Measurements from ENCODE around the gene MUS81. TPM values are rescaled to one million over a fixed set of nuclear protein-coding genes. Genes with fewer than 3 reads are reported as not detected.
A peak's percentile ranks its signal among the peaks of the same experiment; 100 is the strongest.

MUS81 gene
- total RNA-seq, 5 donors from 2014 or later (not counting 1 experiment from before 2014, with no cell fraction given) = 55.5 to 118 (median 95.6) TPM

- ChIA-PET CTCF (interaction anchor here in 1 of 2 donors (0.7 kb wide), 1 partner anchor 35 kb away, joined by 3 read pairs; no protein-coding TSS in a partner anchor), POLR2A (no interaction called here)
- Mint-ChIP-seq H3K4me1 (peaks cover 12 to 26% (median 18%) of the 10 kb centered on the region in 3 donors), H3K36me3 (peaks cover 15% of the 10 kb centered on the region), H3K27me3 (no peaks in the 10 kb centered on the region), H3K27ac (no peak overlapping the region), H3K9me3 (no peaks in the 10 kb centered on the region), H3K4me3 (no peak overlapping the region)
- peaks cover 22 to 55% of the 10 kb centered on the region in 2 donors for H3K36me3 ChIP-seq (ENCODE audit: control insufficient read depth in 2 of 2, extremely low read depth in 1 of 2, insufficient read depth in 1 of 2, low read length in 1 of 2)
- peaks cover 0 to 35% of the 10 kb centered on the region in 2 experiments for H3K4me1 ChIP-seq (ENCODE audit: control insufficient read depth in 1 of 2, extremely low read depth in 1 of 2, insufficient read depth in 2 of 2, low read length in 2 of 2)
- ATAC-seq (replicated peaks in 1 of 4) = no peak
- no peaks in the 10 kb centered on the region for H3K9me3 ChIP-seq
- no peak overlapping the region for H3K27ac ChIP-seq (ENCODE audit: low read length)
- DNase-seq = no peak
- H3K27me3 ChIP-seq (replicated peaks in 1 of 2; ENCODE audit: control insufficient read depth in 2 of 2, extremely low read depth in 1 of 2, insufficient read depth in 2 of 2, low read length in 1 of 2) = no peaks in the 10 kb centered on the region
- WGBS (ENCODE audit: insufficient coverage) = 96% methylated on average over 16 of the region's 21 CpGs
- H3K4me3 ChIP-seq (ENCODE audit: control insufficient read depth in 1 of 2, extremely low read depth in 1 of 2, low read length in 1 of 2) = no peak overlapping the region
Observed at GRCh38 chr11:65866509-65867283, 6.5 kb downstream of the MUS81 start.

- Histone ChIP-seq H3K27ac (ENCODE audit: low read length) (no peak overlapping the region), H3K9me3 (no peaks in the 10 kb centered on the region), H3K4me1 (ENCODE audit: control insufficient read depth in 1 of 2, extremely low read depth in 1 of 2, insufficient read depth in 2 of 2, low read length in 2 of 2) (peaks cover 0 to 33% of the 10 kb centered on the region in 2 experiments), H3K36me3 (ENCODE audit: control insufficient read depth in 2 of 2, extremely low read depth in 1 of 2, insufficient read depth in 1 of 2, low read length in 1 of 2) (peaks cover 22 to 49% of the 10 kb centered on the region in 2 donors), H3K27me3 (replicated peaks in 1 of 2; ENCODE audit: control insufficient read depth in 2 of 2, extremely low read depth in 1 of 2, insufficient read depth in 2 of 2, low read length in 1 of 2) (peaks cover 0 to 4% of the 10 kb centered on the region in 2 experiments), H3K4me3 (ENCODE audit: control insufficient read depth in 1 of 2, extremely low read depth in 1 of 2, low read length in 1 of 2) (no peak overlapping the region)
- Mint-ChIP-seq H3K36me3 (peaks cover 14% of the 10 kb centered on the region), H3K9me3 (no peaks in the 10 kb centered on the region), H3K4me3 (no peak overlapping the region), H3K27ac (no peak overlapping the region), H3K27me3 (no peaks in the 10 kb centered on the region), H3K4me1 (peaks cover 11 to 26% (median 15%) of the 10 kb centered on the region in 3 donors)
- peak in 1 of 4 experiments; percentile 46 for ATAC-seq (replicated peaks in 1 of 4)
- ChIA-PET CTCF (interaction anchor here in 1 of 2 donors (0.7 to 1.1 kb wide), 2 partner anchors 24 to 34 kb away, joined by 3 read pairs; no protein-coding TSS in a partner anchor), POLR2A (no interaction called here)
- no peak for DNase-seq
- 77% methylated on average over 14 of the region's 29 CpGs for WGBS (ENCODE audit: insufficient coverage)
Observed at GRCh38 chr11:65867284-65868071, 7.2 kb downstream of the MUS81 start.

GRCh38 chr11:65868076-65868667 is 7.9 kb downstream of the MUS81 start:
- WGBS (ENCODE audit: insufficient coverage) = 91% methylated on average over 15 of the region's 19 CpGs

GRCh38 chr11:65868907-65869306 is 8.7 kb downstream of the MUS81 start:
- CTCF ChIA-PET = interaction anchor here (1.0 to 1.8 kb wide), 3 partner anchors 9 to 10 kb away, joined by 3 to 5 read pairs (median 4); partner anchors contain the start of gene MUS81 (in 2 of the 2)
- H3K27ac Mint-ChIP-seq = peak overlapping the region in 1 of 2 donors; percentile 44

More at GRCh38 chr11:65868076-65868667, 7.9 kb downstream of the MUS81 start:
- peak in 6 of 35 experiments; percentile 31 to 53 (median 39) for DNase-seq
- H3K36me3 Mint-ChIP-seq = peaks cover 8% of the 10 kb centered on the region
- POLR2A ChIA-PET = no interaction called here
- no peak overlapping the region for H3K4me3 Mint-ChIP-seq
- H3K4me3 ChIP-seq (ENCODE audit: control insufficient read depth in 1 of 2, extremely low read depth in 1 of 2, low read length in 1 of 2) = no peak overlapping the region
- no peak overlapping the region for H3K27ac Mint-ChIP-seq
- CTCF ChIA-PET = interaction anchor here (1.0 to 1.8 kb wide), 3 partner anchors 8 to 24 kb away, joined by 3 to 5 read pairs (median 4); partner anchors contain the start of gene MUS81 (in 2 of the 2)
- peaks cover 22 to 42% of the 10 kb centered on the region in 2 donors for H3K36me3 ChIP-seq (ENCODE audit: control insufficient read depth in 2 of 2, extremely low read depth in 1 of 2, insufficient read depth in 1 of 2, low read length in 1 of 2)
- peaks cover 13 to 25% (median 16%) of the 10 kb centered on the region in 3 donors for H3K4me1 Mint-ChIP-seq
- no peak overlapping the region for H3K27ac ChIP-seq (ENCODE audit: low read length)
- peaks cover 0 to 7% of the 10 kb centered on the region in 2 experiments for H3K27me3 ChIP-seq (replicated peaks in 1 of 2; ENCODE audit: control insufficient read depth in 2 of 2, extremely low read depth in 1 of 2, insufficient read depth in 2 of 2, low read length in 1 of 2)
- H3K27me3 Mint-ChIP-seq = no peaks in the 10 kb centered on the region
- H3K4me1 ChIP-seq (ENCODE audit: control insufficient read depth in 1 of 2, extremely low read depth in 1 of 2, insufficient read depth in 2 of 2, low read length in 2 of 2) = peaks cover 4 to 30% of the 10 kb centered on the region in 2 experiments
- H3K9me3 Mint-ChIP-seq = no peaks in the 10 kb centered on the region
- no peaks in the 10 kb centered on the region for H3K9me3 ChIP-seq
- ATAC-seq (replicated peaks in 1 of 4) = peak; percentile 40 to 77 (median 42)

GRCh38 chr11:65869643-65870306 is 9.5 kb downstream of the MUS81 start:
- CTCF ChIA-PET = interaction anchor here (0.7 to 1.8 kb wide), 3 partner anchors 10 to 17 kb away, joined by 3 to 5 read pairs (median 3); partner anchors contain the start of gene MUS81 (in 1 of the 2)
- no peak overlapping the region for H3K4me3 Mint-ChIP-seq
- H3K27ac Mint-ChIP-seq = peak overlapping the region in 1 of 2 donors; percentile 34
- 82% methylated on average over 14 of the region's 24 CpGs for WGBS (ENCODE audit: insufficient coverage)
- Histone ChIP-seq H3K27me3 (replicated peaks in 1 of 2; ENCODE audit: control insufficient read depth in 2 of 2, extremely low read depth in 1 of 2, insufficient read depth in 2 of 2, low read length in 1 of 2) (peaks cover 0 to 7% of the 10 kb centered on the region in 2 experiments), H3K9me3 (no peaks in the 10 kb centered on the region), H3K36me3 (ENCODE audit: control insufficient read depth in 2 of 2, extremely low read depth in 1 of 2, insufficient read depth in 1 of 2, low read length in 1 of 2) (peaks cover 13 to 26% of the 10 kb centered on the region in 2 donors), H3K4me1 (ENCODE audit: control insufficient read depth in 1 of 2, extremely low read depth in 1 of 2, insufficient read depth in 2 of 2, low read length in 2 of 2) (peaks cover 5 to 39% of the 10 kb centered on the region in 2 experiments), H3K4me3 (ENCODE audit: control insufficient read depth in 1 of 2, extremely low read depth in 1 of 2, low read length in 1 of 2) (no peak overlapping the region), H3K27ac (ENCODE audit: low read length) (no peak overlapping the region)
- ATAC-seq (replicated peaks in 1 of 4) = no peak
- DNase-seq = no peak
- POLR2A ChIA-PET = interaction anchor here (0.5 to 1.2 kb wide), 2 partner anchors 10 to 103 kb away, joined by 3 to 4 read pairs; no protein-coding TSS in a partner anchor
- no peaks in the 10 kb centered on the region for H3K27me3 Mint-ChIP-seq
- peaks cover 5% of the 10 kb centered on the region for H3K36me3 Mint-ChIP-seq
- H3K9me3 Mint-ChIP-seq = no peaks in the 10 kb centered on the region
- peaks cover 16 to 30% (median 20%) of the 10 kb centered on the region in 3 donors for H3K4me1 Mint-ChIP-seq

More at GRCh38 chr11:65868907-65869306, 8.7 kb downstream of the MUS81 start:
- POLR2A ChIA-PET = interaction anchor here (0.5 to 1.2 kb wide), 2 partner anchors 10 to 103 kb away, joined by 3 to 4 read pairs; no protein-coding TSS in a partner anchor
- Histone ChIP-seq H3K9me3 (no peaks in the 10 kb centered on the region), H3K36me3 (ENCODE audit: control insufficient read depth in 2 of 2, extremely low read depth in 1 of 2, insufficient read depth in 1 of 2, low read length in 1 of 2) (peaks cover 18 to 34% of the 10 kb centered on the region in 2 donors), H3K4me3 (ENCODE audit: control insufficient read depth in 1 of 2, extremely low read depth in 1 of 2, low read length in 1 of 2) (no peak overlapping the region), H3K27ac (ENCODE audit: low read length) (no peak overlapping the region), H3K4me1 (ENCODE audit: control insufficient read depth in 1 of 2, extremely low read depth in 1 of 2, insufficient read depth in 2 of 2, low read length in 2 of 2) (peaks cover 5 to 34% of the 10 kb centered on the region in 2 experiments), H3K27me3 (replicated peaks in 1 of 2; ENCODE audit: control insufficient read depth in 2 of 2, extremely low read depth in 1 of 2, insufficient read depth in 2 of 2, low read length in 1 of 2) (peaks cover 0 to 7% of the 10 kb centered on the region in 2 experiments)
- no peaks in the 10 kb centered on the region for H3K27me3 Mint-ChIP-seq
- H3K4me3 Mint-ChIP-seq = no peak overlapping the region
- no CpG with 5 or more reads among the region's 3 CpGs for WGBS (ENCODE audit: insufficient coverage)
- H3K4me1 Mint-ChIP-seq = peaks cover 16 to 28% (median 20%) of the 10 kb centered on the region in 3 donors
- ATAC-seq (replicated peaks in 1 of 4) = no peak
- no peak for DNase-seq
- H3K36me3 Mint-ChIP-seq = peaks cover 8% of the 10 kb centered on the region
- H3K9me3 Mint-ChIP-seq = no peaks in the 10 kb centered on the region

Measured in T-cell (primary cell).